ENCODE data around the gene UBALD2.

GRCh38 chr17:76270127-76270592, 5.0 kb downstream of the UBALD2 start:
- TF ChIP-seq CTCF (IDR thresholded peaks at IDR 0.05; ENCODE audit: borderline replicate concordance, extremely low read depth, low read length, poor library complexity, severe bottlenecking) (no peak), EZH2 (IDR thresholded peaks at IDR 0.05; ENCODE audit: borderline replicate concordance, low read depth, low read length, severe bottlenecking) (no peak)

All from DND-41 (cell line).